WTC11 (cell line): Measurements from ENCODE around the gene BAMBI. TPM values are rescaled to one million over a fixed set of nuclear protein-coding genes. Genes with fewer than 3 reads are reported as not detected.
A peak's percentile ranks its signal among the peaks of the same experiment; 100 is the strongest.

ENCODE experiments used
- ATAC-seq: fragments of 200-7000 bp; cut with Tn5 transposase; 2 replicates; pipeline ENCODE4 v1.10.0; 2021; ENCODE audit warnings: mild to moderate bottlenecking, moderate library complexity
- Bru-seq: library from RNA; stranded (reverse); fragments of 400-500 nt; gene quantifications from one replicate; lab custom pipeline; 2021; lab: Mats Ljungman, UMichigan
- CTCF ChIA-PET: fragments of 300-600 bp; sonication (Branson Sonifier 250); formaldehyde crosslinking; loops from one replicate; lab custom pipeline; 2021; ENCODE audit warnings: antibody characterized with exemption; lab: Charles Lee
- POLR2A ChIA-PET: fragments of 350-600 bp; sonication (Branson Sonifier 250); formaldehyde crosslinking; loops from one replicate; lab custom pipeline; 2021; ENCODE audit warnings: antibody characterized with exemption; lab: Charles Lee
- DNase-seq: peaks from one replicate; pipeline ENCODE4 v3.0.0; 2021; ENCODE audit warnings: low spot score
- H3K27ac Mint-ChIP-seq: 2 replicates; pipeline ENCODE4 v1.8.0; 2021; ENCODE audit warnings: mixed read lengths
- H3K27me3 Mint-ChIP-seq: 2 replicates; pipeline ENCODE4 v1.8.0; 2021; ENCODE audit warnings: low read depth, mild to moderate bottlenecking, moderate library complexity, mixed read lengths
- H3K36me3 Mint-ChIP-seq: 2 replicates; pipeline ENCODE4 v1.8.0; 2021; ENCODE audit warnings: mixed read lengths
- H3K4me1 Mint-ChIP-seq: 2 replicates; pipeline ENCODE4 v1.8.0; 2022; ENCODE audit warnings: mixed read lengths
- H3K4me3 Mint-ChIP-seq: 2 replicates; pipeline ENCODE4 v1.8.0; 2021; ENCODE audit warnings: mild to moderate bottlenecking, moderate library complexity, mixed read lengths
- H3K9me3 Mint-ChIP-seq: 2 replicates; pipeline ENCODE4 v1.8.0; 2021; ENCODE audit warnings: mixed read lengths
- ATF1 ChIP-seq: sonication (generic); formaldehyde crosslinking; IDR thresholded peaks from 2 replicates; pipeline ENCODE4 v1.8.1; 2023; ENCODE audit warnings: mild to moderate bottlenecking, moderate library complexity, missing genetic modification reagents
- ATF3 ChIP-seq: sonication (generic); formaldehyde crosslinking; conservative IDR thresholded peaks from 2 replicates; pipeline ENCODE4 v1.8.1; 2022; ENCODE audit warnings: mild to moderate bottlenecking, missing genetic modification reagents
- CREM ChIP-seq: sonication (generic); formaldehyde crosslinking; IDR thresholded peaks from 2 replicates; pipeline ENCODE4 v1.8.1; 2022; ENCODE audit warnings: mild to moderate bottlenecking, missing genetic modification reagents, moderate library complexity
- E2F5 ChIP-seq: sonication (generic); formaldehyde crosslinking; IDR thresholded peaks from 2 replicates; pipeline ENCODE4 v1.8.1; 2022; ENCODE audit warnings: mild to moderate bottlenecking, moderate library complexity, missing genetic modification reagents
- ELF4 ChIP-seq: sonication (generic); formaldehyde crosslinking; IDR thresholded peaks from 2 replicates; pipeline ENCODE4 v1.8.1; 2022; ENCODE audit warnings: low read depth, mild to moderate bottlenecking, moderate library complexity, missing genetic modification reagents
- ESRRA ChIP-seq: sonication (generic); formaldehyde crosslinking; IDR thresholded peaks from 2 replicates; pipeline ENCODE4 v1.8.1; 2022; ENCODE audit warnings: mild to moderate bottlenecking, missing genetic modification reagents, borderline replicate concordance
- FOXK1 ChIP-seq: sonication (generic); formaldehyde crosslinking; IDR thresholded peaks from 2 replicates; pipeline ENCODE4 v1.8.0; 2022; ENCODE audit warnings: mild to moderate bottlenecking, moderate library complexity, missing genetic modification reagents
- GABPB1 ChIP-seq: sonication (generic); formaldehyde crosslinking; IDR thresholded peaks from 2 replicates; pipeline ENCODE4 v1.8.1; 2023; ENCODE audit warnings: mild to moderate bottlenecking, missing genetic modification reagents
- GTF2I ChIP-seq: fragments of 250-450 bp; sonication (Bioruptor Pico); conservative IDR thresholded peaks from 2 replicates; pipeline ENCODE4 v1.4.0; 2021; ENCODE audit warnings: mild to moderate bottlenecking
- JAZF1 ChIP-seq: fragments of 250-450 bp; sonication (Bioruptor Pico); IDR thresholded peaks from 2 replicates; pipeline ENCODE4 v1.9.0; 2021; ENCODE audit warnings: moderate library complexity, mild to moderate bottlenecking, inconsistent platforms
- NFYB ChIP-seq: sonication (generic); formaldehyde crosslinking; conservative IDR thresholded peaks from 2 replicates; pipeline ENCODE4 v1.8.0; 2022; ENCODE audit warnings: low read depth, missing genetic modification reagents
- PRDM15 ChIP-seq: sonication (generic); formaldehyde crosslinking; IDR thresholded peaks from 2 replicates; pipeline ENCODE4 v1.8.0; 2022; ENCODE audit warnings: missing genetic modification reagents
- PREB ChIP-seq: sonication (generic); formaldehyde crosslinking; IDR thresholded peaks from 2 replicates; pipeline ENCODE4 v1.8.1; 2022; ENCODE audit warnings: mild to moderate bottlenecking, missing genetic modification reagents, moderate library complexity, borderline replicate concordance
- PRRX2 ChIP-seq: fragments of 250-450 bp; sonication (Bioruptor Pico); IDR thresholded peaks from 2 replicates; pipeline ENCODE4 v1.8.0; 2021; ENCODE audit warnings: mild to moderate bottlenecking
- RELA ChIP-seq: sonication (generic); formaldehyde crosslinking; IDR thresholded peaks from 2 replicates; pipeline ENCODE4 v1.8.1; 2022; ENCODE audit warnings: missing genetic modification reagents, mild to moderate bottlenecking, borderline replicate concordance
- SP1 ChIP-seq: sonication (generic); formaldehyde crosslinking; conservative IDR thresholded peaks from 2 replicates; pipeline ENCODE4 v1.8.1; 2022; ENCODE audit warnings: missing genetic modification reagents
- TEAD1 ChIP-seq: sonication (generic); formaldehyde crosslinking; IDR thresholded peaks from 2 replicates; pipeline ENCODE4 v1.8.0; 2022; ENCODE audit warnings: mild to moderate bottlenecking, missing genetic modification reagents
- TP53 ChIP-seq: sonication (generic); formaldehyde crosslinking; IDR thresholded peaks from 2 replicates; pipeline ENCODE4 v1.8.1; 2023; ENCODE audit warnings: mild to moderate bottlenecking, missing genetic modification reagents
- USF1 ChIP-seq: sonication (generic); formaldehyde crosslinking; IDR thresholded peaks from 2 replicates; pipeline ENCODE4 v1.8.0; 2022; ENCODE audit warnings: mild to moderate bottlenecking, missing genetic modification reagents
- ZBTB21 ChIP-seq: sonication (generic); formaldehyde crosslinking; IDR thresholded peaks from 2 replicates; pipeline ENCODE4 v1.8.1; 2023; ENCODE audit warnings: mild to moderate bottlenecking, missing genetic modification reagents, borderline replicate concordance
- ZMAT4 ChIP-seq: fragments of 250-450 bp; sonication (Bioruptor Pico); IDR thresholded peaks from 2 replicates; pipeline ENCODE4 v1.9.0; 2021; ENCODE audit warnings: mild to moderate bottlenecking
- ZNF121 ChIP-seq: sonication (generic); formaldehyde crosslinking; IDR thresholded peaks from 2 replicates; pipeline ENCODE4 v1.8.0; 2023; ENCODE audit warnings: missing genetic modification reagents
- ZNF396 ChIP-seq: fragments of 250-450 bp; sonication (Bioruptor Pico); IDR thresholded peaks from 2 replicates; pipeline ENCODE4 v1.8.0; 2021; ENCODE audit warnings: mild to moderate bottlenecking, moderate library complexity, borderline replicate concordance
- ZSCAN18 ChIP-seq: fragments of 250-450 bp; sonication (Bioruptor Pico); IDR thresholded peaks from 2 replicates; pipeline ENCODE4 v2.1.2; 2022; ENCODE audit warnings: mild to moderate bottlenecking, moderate library complexity
- long read RNA-seq, 3 experiments: library from RNA in 1 of 3; library from capped mRNA in 1 of 3; library from polyadenylated mRNA in 1 of 3; unstranded in 2 of 3; stranded (forward) in 1 of 3; transcript quantifications; one replicate each; pipeline ENCODE4 v2.0.0, GENCODE V29; 2021
- total RNA-seq: library from RNA; stranded (reverse); gene quantifications from 3 replicates; pipeline ENCODE4 v1.2.3, GENCODE V29; 2021

The BAMBI gene
- 26.4 to 29.0 TPM (median 27.4 TPM) in 3 replicates for total RNA-seq
- percentile 97 among the genes with signal in this experiment for Bru-seq, nascent RNA
- long read RNA-seq, experiment 1, transcript BAMBI-201 (3 exons, 1,877 nt), result major isoform, 136 of 148 reads
- long read RNA-seq, experiment 1, partial matches to known transcripts, result 4 of 148 reads
- long read RNA-seq, experiment 1, other reads (novel, unspliced or antisense), result 7 of 148 reads
- long read RNA-seq, experiment 2, transcript BAMBI-201 (3 exons, 1,877 nt), result major isoform, 47 of 67 reads
- long read RNA-seq, experiment 2, partial matches to known transcripts, result 11 of 67 reads
- long read RNA-seq, experiment 2, other reads (novel, unspliced or antisense), result 9 of 67 reads
- long read RNA-seq, experiment 3, partial matches to known transcripts, result 0 of 2 reads
- long read RNA-seq, experiment 3, other reads (novel, unspliced or antisense), result 1 of 2 reads

GRCh38 chr10:28676968-28677887, at the start of gene BAMBI:
TSS of gene BAMBI (plus strand) at chr10:28677521. CDS start at chr10:28677898, 377 bp downstream.
- Mint-ChIP-seq H3K27ac (peak within 1 kb of the TSS; percentile 90), H3K9me3 (no peaks in the 10 kb centered on the region), H3K4me1 (peaks cover 42% of the 10 kb centered on the region), H3K36me3 (peaks cover 11% of the 10 kb centered on the region), H3K4me3 (peak within 1 kb of the TSS; percentile 91), H3K27me3 (no peaks in the 10 kb centered on the region)
- peak; percentile 85 for ATAC-seq
- peak; percentile 94 for DNase-seq
- ChIA-PET CTCF (interaction anchor here (0.6 to 1.8 kb wide), 12 partner anchors 8 to 627 kb away, joined by 3 to 9 read pairs (median 4); no protein-coding TSS in a partner anchor), POLR2A (interaction anchor here (0.6 to 1.0 kb wide), 3 partner anchors 8 to 218 kb away, joined by 3 read pairs; no protein-coding TSS in a partner anchor)
- TF ChIP-seq GTF2I (CRISPR knock-in tag) (no peak), PREB (CRISPR knock-in tag) (no peak), TP53 (peak; percentile 75; the same call in 1 of the 2 replicates), ZBTB21 (CRISPR knock-in tag) (0 out of 2 replicates have a peak, but pooled peaks have one; percentile 40), FOXK1 (CRISPR knock-in tag) (peak; percentile 23; the same call in 1 of the 2 replicates), E2F5 (peak; percentile 24; the same call in 1 of the 2 replicates), RELA (CRISPR knock-in tag) (no peak), ZMAT4 (no peak), ZNF121 (no peak), CREM (peak; percentile 44; the same call in 1 of the 2 replicates), ESRRA (CRISPR knock-in tag) (no peak), JAZF1 (CRISPR knock-in tag) (no peak), ELF4 (CRISPR knock-in tag) (peak; percentile 29; the same call in 1 of the 2 replicates), TEAD1 (no peak), PRRX2 (CRISPR knock-in tag) (no peak), SP1 (CRISPR knock-in tag) (peak; percentile 86), NFYB (CRISPR knock-in tag) (peak; percentile 85), ATF1 (CRISPR knock-in tag) (0 out of 2 replicates have a peak, but pooled peaks have one; percentile 34), ZSCAN18 (CRISPR knock-in tag) (no peak), PRDM15 (CRISPR knock-in tag) (no peak), USF1 (CRISPR knock-in tag) (no peak), ATF3 (CRISPR knock-in tag) (no peak), ZNF396 (no peak), GABPB1 (CRISPR knock-in tag) (peak; percentile 46; the same call in 1 of the 2 replicates)
